NCI-H526 treated with DMSO at 0.1 percent for 48 hours (cell line): ENCODE results near the gene IL1RAPL1.
"Not testable (repeated sequence)": the region's sequence is repeated elsewhere in the genome, so short reads cannot be mapped to it uniquely, and the experiment has no call there.

ENCODE experiments used
- DNase-seq: peaks from one replicate; lab custom pipeline; 2025; lab: John Stamatoyannopoulos, UW

Gene IL1RAPL1

DNA sequence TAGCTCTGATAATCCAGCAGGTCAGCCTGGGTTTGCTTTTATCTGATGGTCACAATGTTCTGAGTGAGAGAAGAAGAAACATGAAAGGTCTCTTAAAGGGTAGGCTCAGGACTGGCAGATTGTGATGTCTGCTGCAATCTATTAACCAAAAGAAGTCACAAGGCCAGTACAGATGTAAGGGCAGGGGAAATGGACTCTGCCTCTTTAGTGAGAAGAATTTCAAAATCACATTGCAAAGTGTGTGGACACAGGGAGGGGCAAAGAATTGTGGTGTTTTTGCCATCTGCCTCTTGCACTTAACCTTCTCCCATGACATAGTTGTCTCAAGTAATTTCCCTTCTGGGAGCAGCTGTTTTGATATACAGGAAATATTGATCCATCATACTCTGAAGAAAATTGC, 40.9 kb downstream of the IL1RAPL1 start:
- DNase-seq = no peak

DNA sequence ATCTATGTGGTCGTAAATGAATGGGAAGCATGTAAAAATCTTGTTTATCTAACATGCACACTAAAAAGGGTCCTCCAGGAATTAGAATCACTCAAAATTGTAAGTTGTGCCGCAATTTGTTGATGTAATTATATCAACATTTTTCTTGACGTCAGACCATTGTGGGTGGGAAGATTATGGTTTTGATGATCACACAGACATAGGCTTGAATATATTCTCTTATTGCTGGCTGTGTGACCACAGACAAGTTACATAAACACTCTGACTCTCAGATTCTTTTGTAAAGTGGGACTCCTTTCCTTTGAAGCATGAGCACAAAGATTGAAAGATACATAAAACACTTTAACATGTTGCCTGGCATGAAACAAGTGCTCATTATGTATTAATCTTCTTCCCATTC, 51.5 kb downstream of the IL1RAPL1 start:
- no peak for DNase-seq

DNA sequence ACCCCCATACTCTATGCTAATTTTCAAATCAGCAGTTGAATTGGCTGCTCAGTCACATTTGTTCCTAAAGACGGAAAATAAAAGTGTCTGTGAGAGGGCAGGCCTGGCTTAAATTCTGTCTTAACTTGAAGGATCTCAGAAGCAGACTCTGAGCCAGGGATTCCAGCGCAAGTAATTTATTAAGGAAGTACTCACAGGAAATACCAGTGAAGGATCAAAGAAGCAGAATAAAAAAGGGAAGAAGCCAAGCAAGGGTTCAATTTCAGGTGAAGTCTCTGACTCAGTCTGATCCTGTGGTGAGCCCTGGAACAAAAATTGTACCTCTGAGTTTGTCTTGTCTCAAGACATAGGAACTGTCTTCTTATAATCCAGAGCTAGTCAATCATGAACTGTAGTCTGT, 52.2 kb downstream of the IL1RAPL1 start:
- no peak for DNase-seq

DNA sequence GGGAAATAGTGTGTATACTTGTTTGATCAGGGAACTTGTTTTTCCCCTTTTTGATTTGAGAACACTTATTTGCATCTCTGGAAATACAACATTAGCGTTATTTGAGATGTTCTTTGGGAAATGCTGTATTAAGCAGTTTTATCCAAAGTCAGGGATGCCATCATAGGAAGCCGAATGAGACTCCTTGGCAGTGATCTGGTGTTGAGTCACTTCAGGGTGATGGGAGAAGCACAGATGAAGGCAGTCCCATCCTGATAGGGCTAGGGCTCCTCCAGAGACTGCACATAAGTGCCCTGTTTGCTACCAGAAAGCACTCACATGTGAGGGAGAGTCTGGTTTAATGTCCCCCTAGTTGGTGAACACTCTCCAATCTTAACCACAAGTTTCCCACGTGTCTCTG, 62.3 kb downstream of the IL1RAPL1 start:
- no peak for DNase-seq

DNA sequence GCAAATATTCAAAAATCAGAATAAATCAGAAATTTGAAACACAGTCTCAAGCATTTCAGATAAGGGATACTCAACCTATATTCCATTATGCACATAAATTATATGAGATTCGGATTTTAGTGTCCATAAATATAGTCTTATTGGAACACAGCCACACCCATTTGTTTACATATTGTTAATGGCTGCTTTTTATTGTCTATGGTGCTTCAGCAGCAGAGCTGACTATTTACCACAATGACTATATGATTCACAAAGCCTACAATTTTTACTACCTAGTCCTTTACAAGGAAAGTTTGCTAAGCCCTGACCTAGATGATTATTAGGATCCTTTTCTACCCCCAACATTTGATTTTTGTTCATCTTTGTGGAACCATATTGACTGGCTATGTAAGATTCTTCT, 63.9 kb downstream of the IL1RAPL1 start:
- no peak for DNase-seq

DNA sequence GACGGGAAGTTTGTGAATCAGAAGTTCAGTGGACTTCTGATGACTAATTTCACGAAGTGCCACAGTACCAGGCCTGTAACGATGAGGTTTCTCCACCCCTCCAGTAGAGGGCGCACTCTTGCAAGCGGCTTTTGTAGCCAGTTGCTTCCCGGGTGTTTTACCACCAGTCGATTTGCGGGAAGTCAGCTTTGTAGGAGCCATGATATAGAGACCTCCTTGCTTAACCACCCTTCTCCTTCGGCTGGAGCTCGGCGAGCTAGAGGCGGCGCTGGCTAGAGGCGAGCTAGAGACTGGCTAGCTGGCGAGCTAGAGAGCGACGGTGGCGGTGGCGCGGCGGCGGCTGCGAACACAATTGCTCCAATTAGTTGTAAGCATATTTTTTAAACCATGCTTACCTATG, 72.0 kb downstream of the IL1RAPL1 start:
- no peak for DNase-seq

DNA sequence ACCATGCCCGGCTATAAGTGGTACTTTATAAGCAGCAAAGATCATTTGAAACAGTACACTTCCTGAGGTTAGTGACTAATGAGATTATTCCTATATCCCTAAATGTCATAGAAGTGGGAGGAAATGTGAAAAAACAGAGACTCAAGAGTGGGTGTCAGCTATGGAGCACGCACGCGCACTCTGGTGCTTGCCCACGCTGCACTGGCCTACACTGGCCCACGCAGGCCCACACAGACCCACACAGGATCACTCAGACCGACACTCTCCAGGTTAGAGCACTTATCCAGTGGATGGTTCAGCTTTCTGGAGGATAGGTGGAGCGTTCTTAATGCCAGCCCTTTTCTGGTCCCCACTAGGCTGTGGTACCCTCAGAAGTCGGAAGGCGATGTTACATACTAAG, 78.5 kb downstream of the IL1RAPL1 start:
- DNase-seq = no peak

DNA sequence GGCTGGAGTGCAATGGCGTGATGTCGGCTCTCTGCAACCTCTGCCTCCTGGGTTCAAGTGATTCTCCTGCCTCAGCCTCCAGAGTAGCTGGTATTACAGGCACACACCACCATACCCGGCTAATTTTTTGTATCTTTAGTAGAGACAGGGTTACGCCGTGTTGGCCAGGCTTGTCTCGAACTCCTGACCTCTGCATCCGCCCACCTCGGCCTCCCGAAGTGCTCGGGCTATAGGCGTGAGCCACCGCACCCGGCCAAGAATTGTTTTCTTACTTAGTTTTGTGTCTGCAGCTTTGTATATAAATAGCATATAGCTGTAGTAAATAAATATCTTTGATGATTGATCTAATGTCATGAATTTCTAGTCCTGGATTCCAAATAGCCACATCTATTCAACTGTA, 81.1 kb downstream of the IL1RAPL1 start:
- no peak for DNase-seq

DNA sequence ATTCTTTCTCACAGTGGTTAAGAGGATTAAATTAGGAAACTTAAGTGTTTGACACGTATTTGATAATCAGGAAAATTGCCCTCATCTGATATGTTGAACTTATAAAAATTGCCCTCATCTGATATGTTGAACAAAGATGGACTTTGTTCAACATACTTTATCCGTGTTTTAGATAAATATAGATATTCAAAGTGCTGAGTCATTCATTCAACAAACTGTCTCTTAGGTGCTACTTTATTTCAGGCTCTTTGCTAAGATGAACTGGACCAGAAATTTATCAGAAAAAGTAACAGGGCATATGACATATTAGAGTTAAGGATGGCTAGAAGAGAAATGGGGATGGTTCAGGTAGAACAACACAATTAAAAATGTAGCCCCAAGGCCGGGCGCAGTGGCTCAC, 81.7 kb downstream of the IL1RAPL1 start:
- no peak for DNase-seq

DNA sequence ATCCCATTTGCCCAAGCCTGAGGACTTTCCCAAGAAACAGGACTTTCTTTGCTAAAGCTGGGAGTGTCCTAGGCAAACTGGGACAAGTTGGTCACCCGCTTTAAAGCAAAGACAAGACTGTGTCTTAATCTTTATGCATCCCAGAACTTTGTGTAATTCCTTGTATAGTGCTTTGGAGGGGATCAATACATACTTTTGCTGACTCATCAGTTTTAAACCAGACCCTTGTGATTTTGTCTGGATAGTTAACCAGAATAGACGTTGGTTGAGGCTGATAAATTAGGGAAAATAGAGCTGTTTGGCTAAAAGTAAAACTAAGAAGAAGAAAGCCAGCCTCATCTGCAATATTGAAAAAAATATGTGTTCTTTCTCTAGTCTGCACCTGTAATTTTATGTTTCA, 82.8 kb downstream of the IL1RAPL1 start:
- DNase-seq = no peak

DNA sequence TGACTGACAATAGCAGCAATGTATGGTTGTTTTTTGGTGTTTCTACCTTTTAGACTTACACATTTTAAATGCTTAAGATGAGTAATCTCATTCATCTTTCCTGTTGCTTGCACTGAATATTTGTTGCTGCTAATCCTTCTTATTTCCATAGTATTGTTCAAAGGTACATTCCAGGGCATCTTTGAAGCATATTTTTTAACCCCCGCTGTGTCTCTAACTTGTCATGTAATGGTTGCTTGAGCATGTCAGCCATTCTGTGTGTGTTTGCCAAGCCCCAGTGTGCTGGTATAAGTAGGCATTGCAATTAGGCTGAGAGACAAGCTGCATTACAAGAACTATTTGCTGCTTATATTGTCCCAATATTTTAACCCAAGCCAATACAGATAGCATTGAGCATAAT, 87.9 kb downstream of the IL1RAPL1 start:
- no peak for DNase-seq

DNA sequence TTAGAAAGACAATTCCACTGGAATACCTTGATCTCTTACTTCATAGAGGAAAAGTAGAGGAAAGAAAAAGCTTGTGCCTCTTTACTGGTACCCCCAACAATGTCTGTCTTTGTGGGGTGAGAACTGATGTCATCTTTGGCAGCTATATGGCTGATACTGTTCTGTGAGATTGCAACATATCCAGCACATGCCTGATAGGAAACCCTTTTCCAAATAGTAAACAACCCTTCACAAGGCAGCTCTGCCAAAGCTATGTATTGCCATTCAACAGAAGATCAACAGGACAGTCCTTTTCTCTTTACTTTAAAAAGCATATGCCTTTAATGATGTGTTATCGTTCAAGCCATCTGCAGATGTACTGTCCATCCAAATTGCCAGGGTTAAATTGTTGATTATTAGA, 105.9 kb downstream of the IL1RAPL1 start:
- no peak for DNase-seq

DNA sequence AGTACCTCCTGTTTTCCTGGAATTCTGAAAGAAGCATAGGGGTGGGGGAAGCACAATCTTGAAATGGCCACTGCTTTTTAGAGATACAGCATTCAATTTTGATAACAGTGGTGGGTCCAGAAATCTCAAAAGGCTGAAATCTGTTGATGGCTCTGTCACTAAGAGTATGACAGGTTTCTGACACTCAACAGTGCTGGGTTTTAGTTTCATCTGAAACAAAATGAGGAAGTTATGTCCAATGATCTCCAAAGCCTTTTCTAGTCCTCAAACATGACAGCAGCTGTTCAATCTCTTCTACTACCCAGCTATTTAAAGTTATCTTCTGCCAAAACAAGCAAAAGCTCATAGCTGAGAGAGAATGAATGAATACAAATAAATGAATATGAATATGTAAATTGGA, 110.5 kb downstream of the IL1RAPL1 start:
- no peak for DNase-seq

DNA sequence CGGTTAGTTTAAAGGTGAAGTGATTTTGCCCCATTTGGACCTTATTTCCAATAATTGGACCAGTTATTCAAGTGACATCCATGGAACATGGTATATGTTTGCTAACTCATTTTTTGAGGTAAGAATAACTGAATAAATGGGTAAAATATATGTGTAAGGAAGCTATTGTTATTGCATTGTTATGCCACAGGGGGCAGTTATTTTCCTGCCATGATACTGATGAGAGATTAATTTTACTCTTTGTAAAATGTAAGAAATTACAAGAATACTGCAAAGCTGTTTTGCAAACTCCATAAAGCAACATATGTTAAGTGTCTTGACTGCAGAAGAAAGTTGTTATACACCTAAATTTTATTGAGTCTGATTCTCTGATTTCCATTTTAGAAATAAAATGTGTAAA, 114.0 kb downstream of the IL1RAPL1 start:
- DNase-seq = no peak

DNA sequence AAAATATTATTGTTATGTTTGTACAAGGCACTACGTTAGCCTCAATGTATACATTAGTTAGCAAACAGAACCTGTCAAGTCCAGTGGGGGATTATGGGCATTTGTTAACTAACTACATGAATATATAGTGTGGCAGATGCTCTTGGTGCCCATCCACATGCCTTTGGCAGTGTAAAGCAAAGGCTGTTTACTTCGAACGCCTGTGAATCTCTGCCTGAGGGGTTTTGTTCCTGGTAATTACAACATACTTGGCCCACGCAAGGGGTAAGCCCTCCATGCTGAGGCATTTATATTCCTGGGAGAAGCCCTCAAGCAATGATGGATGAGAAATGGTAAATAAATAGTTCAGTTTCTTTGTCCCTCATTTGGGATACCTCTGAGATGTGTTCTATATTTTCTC, 119.7 kb downstream of the IL1RAPL1 start:
- DNase-seq = no peak

DNA sequence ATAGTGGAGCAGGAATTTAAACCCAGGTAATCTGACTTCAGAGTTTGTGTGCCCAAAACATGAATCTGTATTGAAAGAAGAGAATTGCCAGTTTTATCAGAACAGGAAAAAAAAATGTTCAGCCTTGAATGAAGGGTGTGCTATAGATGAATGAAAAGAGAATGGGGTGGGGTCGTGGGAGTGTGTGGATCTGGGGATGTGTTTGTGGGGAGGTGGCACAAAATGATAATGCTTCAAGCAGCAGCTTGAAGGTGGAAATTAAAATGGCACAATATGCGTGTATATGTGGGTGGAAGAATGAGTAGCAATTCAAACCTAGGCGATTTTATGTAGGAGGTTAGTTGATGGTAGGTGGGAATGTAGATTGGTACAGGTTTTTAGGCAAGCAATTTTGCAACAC, 122.2 kb downstream of the IL1RAPL1 start:
- no peak for DNase-seq

DNA sequence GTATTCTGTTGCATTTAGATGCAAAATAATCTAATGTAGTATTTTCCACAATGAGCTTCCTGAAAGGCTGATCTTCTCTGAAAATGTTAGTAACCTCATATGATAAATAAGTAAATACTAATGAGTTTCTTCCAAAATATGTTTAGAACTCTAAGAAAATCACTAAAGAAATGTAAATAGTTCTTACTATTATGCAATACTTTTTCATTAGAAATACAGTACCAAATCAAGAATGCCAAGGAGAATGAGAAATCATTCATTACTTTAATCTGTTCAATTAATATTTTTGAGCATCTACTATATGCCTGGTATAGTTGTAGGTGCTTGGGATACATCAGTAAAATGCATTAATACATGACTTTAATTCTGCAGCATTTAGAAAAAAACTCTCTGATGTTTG, 130.6 kb downstream of the IL1RAPL1 start:
- no peak for DNase-seq

DNA sequence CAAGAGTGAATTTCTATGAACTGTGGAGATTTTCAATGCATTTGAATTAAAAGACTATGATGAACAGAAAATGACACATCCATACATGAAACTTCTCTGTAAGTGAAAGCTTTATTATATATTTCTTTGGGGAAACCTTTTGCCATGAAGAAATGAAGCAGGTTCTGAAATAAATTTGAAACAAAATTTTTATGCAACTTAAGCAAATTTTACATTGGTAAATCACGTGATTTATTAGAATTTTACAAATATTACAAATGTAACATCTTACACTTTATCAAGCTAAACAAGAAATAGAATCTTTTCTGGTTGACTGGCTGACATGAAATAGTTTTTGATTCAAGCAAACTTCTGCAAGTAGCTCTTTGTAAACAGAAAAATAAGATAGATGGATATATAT, 131.2 kb downstream of the IL1RAPL1 start:
- DNase-seq = no peak

DNA sequence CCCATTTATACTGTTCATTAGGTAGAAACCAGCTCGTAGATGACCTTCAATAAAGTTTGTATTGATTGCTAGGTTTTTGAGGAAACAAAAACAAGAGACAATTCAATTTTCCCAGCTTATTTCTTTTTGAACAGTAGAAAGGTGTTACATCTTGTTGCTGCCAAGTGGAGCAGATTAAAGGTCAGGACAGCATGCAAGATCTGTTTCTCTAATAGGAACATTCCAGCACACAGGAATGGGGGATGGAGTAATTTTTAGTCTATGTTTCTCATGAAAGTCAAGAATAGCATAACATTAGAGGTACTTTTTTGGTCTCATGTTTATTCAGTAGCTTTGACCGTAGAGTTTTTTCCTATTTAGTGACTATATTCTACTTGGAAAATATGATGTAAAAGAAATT, 132.4 kb downstream of the IL1RAPL1 start:
- DNase-seq = no peak

DNA sequence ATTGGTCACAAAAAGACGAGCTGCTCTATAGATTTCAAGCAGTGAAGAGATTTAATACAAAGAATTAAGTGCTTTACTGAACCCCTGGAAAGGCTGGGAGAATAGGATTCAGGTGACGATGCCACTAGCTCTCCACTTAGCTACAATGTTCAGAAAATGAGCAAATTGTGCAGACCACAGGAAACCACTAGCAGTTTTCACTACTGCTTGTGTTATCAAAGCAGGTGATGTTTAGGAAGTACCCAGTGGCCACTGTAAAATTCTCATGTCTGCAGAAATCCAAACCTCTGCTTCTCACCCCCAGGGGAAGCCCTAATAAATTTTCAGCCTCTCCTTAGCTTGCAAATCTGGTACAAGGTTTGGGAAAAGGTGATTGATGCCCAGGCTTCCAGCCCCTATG, 165.1 kb downstream of the IL1RAPL1 start:
- DNase-seq = no peak

DNA sequence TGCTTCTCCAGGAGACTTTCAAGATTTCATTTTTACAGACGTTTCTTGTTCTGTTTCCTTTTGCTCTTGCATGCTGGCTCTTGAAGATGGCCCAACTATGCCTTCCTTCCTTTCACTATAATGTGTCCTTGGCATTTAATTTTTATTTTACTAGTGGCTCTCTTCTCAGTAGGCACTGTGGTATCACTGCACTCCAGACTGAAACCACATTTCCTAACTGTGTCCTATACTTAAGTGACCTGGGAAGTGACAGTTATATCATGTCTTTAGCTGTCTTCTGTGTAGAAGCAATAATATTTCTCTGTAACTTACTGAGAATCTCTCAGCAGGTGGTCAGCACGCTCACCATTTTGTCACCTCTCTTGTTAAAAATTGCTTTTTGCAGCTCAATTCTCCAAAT, 168.9 kb downstream of the IL1RAPL1 start:
- no peak for DNase-seq

DNA sequence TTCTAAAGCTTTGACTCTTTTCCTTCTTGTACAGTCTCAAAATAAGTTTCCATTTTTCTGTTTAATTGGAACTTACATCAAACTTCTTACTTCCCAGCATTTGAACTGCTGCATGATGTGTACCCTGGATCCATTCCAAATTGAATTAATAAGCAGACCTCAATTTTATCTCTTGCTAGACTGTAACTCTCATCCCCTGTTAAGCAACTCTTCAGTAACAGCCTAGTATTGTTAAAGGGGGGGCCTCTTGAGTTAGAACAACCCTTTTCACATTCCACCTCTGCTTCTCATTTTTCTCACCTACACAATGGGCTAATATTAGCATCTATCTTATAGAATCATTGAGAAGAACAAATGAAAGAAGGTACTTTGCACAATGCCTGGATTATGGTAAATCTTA, 169.4 kb downstream of the IL1RAPL1 start:
- no peak for DNase-seq

DNA sequence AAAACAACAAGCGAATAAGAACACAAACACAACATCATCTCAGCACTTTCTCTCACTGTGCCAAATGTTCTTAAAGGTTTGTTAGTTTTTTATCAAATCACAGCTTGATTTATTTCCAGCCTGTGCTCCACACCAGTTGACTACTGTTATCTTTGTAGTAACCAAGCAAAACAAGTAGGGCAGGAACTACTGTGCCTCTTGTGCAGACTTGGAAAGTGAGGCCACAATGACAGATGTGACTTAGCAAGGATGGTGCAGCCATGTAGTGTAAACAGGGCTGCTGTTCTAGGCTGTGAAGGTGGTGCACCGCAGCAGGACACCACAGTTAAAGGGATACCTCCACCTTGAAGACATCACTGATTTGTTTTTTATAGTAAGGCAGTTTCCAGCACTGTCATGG, 170.0 kb downstream of the IL1RAPL1 start:
- DNase-seq = no peak

DNA sequence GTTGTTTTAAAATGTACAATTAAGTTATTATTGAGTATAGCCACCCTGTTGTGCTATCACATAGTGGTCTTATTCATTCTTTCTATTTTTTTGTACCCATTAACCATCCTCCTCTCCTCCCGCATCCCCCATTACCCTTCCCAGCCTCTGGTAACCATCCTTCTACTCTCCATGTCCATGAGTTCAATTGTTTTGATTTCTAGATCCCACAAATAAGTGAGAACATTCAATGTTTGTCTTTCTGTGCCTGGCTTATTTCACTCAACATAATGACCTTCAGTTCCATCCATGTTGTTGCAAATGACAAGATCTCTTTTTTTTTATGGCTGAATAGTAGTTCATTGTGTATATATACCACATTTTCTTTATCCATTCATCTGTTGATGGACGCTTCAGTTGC, 179.3 kb downstream of the IL1RAPL1 start:
- not testable (repeated sequence) for DNase-seq

DNA sequence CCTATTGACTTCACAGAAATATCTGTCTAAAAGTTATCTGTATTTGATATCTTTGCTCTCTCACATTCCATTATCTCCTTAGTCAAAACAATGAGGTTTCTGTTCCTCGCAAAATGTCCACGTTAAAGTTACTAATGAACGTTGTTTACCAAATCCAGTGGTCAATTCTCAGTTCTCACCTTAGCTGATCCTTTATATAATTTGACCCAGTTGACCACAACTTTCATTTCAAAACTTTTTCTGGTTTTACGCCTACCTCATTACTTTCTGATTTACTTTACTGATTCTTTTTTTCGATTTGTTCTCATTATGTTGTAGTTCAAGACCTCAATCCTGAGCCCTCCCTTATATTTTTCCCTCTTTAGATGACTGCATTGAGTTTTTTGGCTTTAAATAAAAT, 186.6 kb downstream of the IL1RAPL1 start:
- no peak for DNase-seq
